HG02798 (cell line): ENCODE results near the gene PLEKHS1.

Experiments used
- ATAC-seq: cut with Tn5 transposase; IDR thresholded peaks from one replicate; pipeline ENCODE4 v1.9.1; 2021; ENCODE audit warnings: mild to moderate bottlenecking; ENCODE audit not compliant: unreplicated experiment, poor library complexity

The PLEKHS1 gene

GRCh38 chr10:113751181-113751732 is at the start of gene PLEKHS1:
PLEKHS1 (plus strand) TSS chr10:113751682; CDS start chr10:113755278, 3,596 bp downstream.
- no peak for ATAC-seq

GRCh38 chr10:113704637-113705343 is 46.7 kb upstream of the PLEKHS1 start:
- ATAC-seq, result no peak

DNA sequence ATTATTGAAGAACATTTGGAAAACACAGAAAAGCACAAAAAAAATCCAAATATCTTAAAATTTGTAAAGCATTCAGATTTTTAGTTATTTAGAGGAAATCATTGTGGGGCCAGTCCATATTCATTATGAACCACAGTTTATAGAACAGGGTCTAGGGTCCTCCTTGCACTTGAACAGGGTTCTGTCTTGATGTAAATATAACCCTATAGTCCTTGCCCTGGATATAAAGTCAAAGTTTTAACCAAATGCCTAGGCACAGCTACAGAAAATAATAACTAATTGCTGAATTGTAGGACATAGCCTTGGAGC is 46.2 kb upstream of the PLEKHS1 start:
- no peak for ATAC-seq

DNA sequence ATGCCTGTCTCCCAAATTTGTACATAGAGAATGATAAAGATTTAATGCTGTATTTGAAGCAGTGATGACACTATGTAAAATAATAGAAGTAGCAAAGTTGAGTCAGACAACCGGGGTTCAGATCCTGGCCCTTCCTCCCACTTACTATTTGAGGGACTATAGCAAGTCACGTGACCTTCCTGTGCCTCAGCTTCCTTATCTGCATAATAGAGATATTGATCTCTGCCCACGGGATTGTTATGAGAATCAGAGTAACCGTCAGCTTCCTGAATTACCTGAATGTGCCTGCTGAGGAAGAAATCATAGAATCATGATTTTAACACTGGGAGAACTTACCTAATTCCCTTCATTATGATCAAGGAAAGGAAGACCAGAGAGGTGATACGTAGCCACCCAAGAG is 44.9 kb upstream of the PLEKHS1 start:
- ATAC-seq, result no peak

GRCh38 chr10:113708640-113709039 is 42.8 kb upstream of the PLEKHS1 start:
- no peak for ATAC-seq

DNA sequence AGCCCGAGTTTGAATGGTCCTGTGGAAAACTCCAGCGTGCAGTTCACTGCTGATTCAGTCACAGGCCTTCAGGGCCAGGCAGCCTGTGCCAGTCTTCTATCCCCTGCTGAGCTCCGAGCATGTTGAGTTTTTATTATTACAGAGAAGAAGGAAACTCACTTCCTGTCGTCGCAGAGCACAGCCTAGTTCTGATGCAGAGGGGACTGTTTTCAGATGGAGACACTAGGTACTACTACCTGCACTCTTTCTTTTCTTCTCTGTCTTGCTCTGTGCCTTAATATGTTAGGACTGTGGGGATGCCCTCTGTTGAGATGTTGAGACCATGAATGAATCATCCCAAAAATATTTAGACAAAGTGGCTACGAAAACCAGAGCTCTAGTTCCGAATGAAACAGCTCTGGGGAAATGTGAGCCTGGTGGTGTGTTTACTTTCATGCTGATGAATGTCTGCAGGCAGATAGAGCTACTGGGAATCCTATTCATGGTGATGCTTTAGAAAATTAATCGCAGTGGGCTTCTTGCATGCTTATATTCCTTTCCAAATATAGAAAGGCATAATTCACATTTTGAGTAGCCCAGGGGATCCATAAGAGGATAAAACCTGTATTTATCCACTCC is 42.2 kb upstream of the PLEKHS1 start:
- ATAC-seq, result no peak

GRCh38 chr10:113711142-113711541 is 40.3 kb upstream of the PLEKHS1 start:
- ATAC-seq, result no peak

- no peak for ATAC-seq
Observed at GRCh38 chr10:113712024-113712423, 39.5 kb upstream of the PLEKHS1 start.

GRCh38 chr10:113712755-113713639 is 38.5 kb upstream of the PLEKHS1 start:
- ATAC-seq, result no peak

GRCh38 chr10:113713640-113713982 is 37.9 kb upstream of the PLEKHS1 start:
- ATAC-seq, result no peak

GRCh38 chr10:113716109-113716910 is 35.2 kb upstream of the PLEKHS1 start:
- no peak for ATAC-seq

GRCh38 chr10:113718969-113719822 is 32.3 kb upstream of the PLEKHS1 start:
- no peak for ATAC-seq

- ATAC-seq, result no peak
Observed at GRCh38 chr10:113720386-113720785, 31.1 kb upstream of the PLEKHS1 start.

- ATAC-seq, result no peak
Observed at GRCh38 chr10:113732160-113732881, 19.2 kb upstream of the PLEKHS1 start.

GRCh38 chr10:113732966-113733365 is 18.5 kb upstream of the PLEKHS1 start:
- ATAC-seq, result no peak

DNA sequence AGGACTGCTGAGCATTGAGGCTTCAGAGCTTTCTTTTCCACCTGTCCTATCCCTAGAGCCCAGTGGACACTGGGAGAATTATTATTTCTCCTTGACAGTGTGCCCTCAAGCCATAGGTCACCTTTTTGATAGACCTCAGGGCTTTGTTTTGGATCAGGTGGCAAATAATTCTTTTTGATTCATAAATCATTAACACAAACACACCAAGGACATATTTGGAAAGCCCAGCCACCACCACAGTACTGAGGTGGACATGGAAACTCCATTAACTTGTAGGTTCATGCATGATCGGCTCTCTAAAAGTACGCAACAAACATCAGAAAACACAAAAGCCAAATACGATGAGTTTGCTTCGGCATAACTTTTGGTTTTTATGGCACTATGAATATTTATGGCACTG is 17.8 kb upstream of the PLEKHS1 start:
- no peak for ATAC-seq

- peak; percentile 67 for ATAC-seq
Observed at GRCh38 chr10:113735913-113736312, 15.6 kb upstream of the PLEKHS1 start.

- no peak for ATAC-seq
Observed at GRCh38 chr10:113736576-113736975, 14.9 kb upstream of the PLEKHS1 start.

GRCh38 chr10:113739031-113739430 is 12.5 kb upstream of the PLEKHS1 start:
- no peak for ATAC-seq
